Loucy (cell line): ENCODE measurements around the gene BICD1.

Experiments used
- H2AFZ ChIP-seq: fragments of 200-600 bp; sonication (generic); 2 replicates; pipeline ENCODE4 v1.6.0; 2016; ENCODE audit warnings: antibody characterized with exemption, mild to moderate bottlenecking, low read length, moderate library complexity
- H3F3A ChIP-seq: fragments of 200-600 bp; 2 replicates; pipeline ENCODE4 v1.6.0; 2016; ENCODE audit warnings: antibody characterized with exemption, low read depth, mild to moderate bottlenecking
- H3K27me3 ChIP-seq: fragments of 200-600 bp; sonication (generic); 2 replicates; pipeline ENCODE4 v1.6.1; 2014; ENCODE audit warnings: low read length, mild to moderate bottlenecking; ENCODE audit not compliant: insufficient read depth, poor library complexity, severe bottlenecking
- H3K36me3 ChIP-seq: fragments of 200-600 bp; sonication (generic); 2 replicates; pipeline ENCODE4 v1.6.1; 2016; ENCODE audit warnings: low read length; ENCODE audit not compliant: insufficient read depth
- H3K4me1 ChIP-seq: fragments of 200-600 bp; sonication (generic); 2 replicates; pipeline ENCODE4 v1.5.1; 2014; ENCODE audit warnings: low read length, mild to moderate bottlenecking; ENCODE audit not compliant: insufficient read depth, poor library complexity, severe bottlenecking
- H3K4me2 ChIP-seq: fragments of 200-600 bp; sonication (generic); 2 replicates; pipeline ENCODE4 v1.6.0; 2014; ENCODE audit warnings: antibody characterized with exemption, low read length, low read depth, mild to moderate bottlenecking; ENCODE audit not compliant: poor library complexity, severe bottlenecking
- H3K4me3 ChIP-seq: fragments of 200-600 bp; sonication (generic); 2 replicates; pipeline ENCODE4 v1.5.1; 2014; ENCODE audit warnings: low read length, mild to moderate bottlenecking, mixed read lengths; ENCODE audit not compliant: poor library complexity, severe bottlenecking
- H3K79me2 ChIP-seq: fragments of 200-600 bp; sonication (generic); 2 replicates; pipeline ENCODE4 v1.6.1; 2014; ENCODE audit warnings: low read length; ENCODE audit not compliant: insufficient read depth
- H3K9ac ChIP-seq: fragments of 200-600 bp; sonication (generic); 2 replicates; pipeline ENCODE4 v1.6.0; 2014; ENCODE audit warnings: mild to moderate bottlenecking, low read depth, low read length, moderate library complexity; ENCODE audit not compliant: poor library complexity, severe bottlenecking
- H3K9me2 ChIP-seq: fragments of 200-600 bp; sonication (generic); replicated peaks from 2 replicates; pipeline ENCODE4 v1.6.1; 2016; ENCODE audit warnings: low read depth, low read length, mixed read lengths
- H3K9me3 ChIP-seq: fragments of 200-600 bp; sonication (generic); 2 replicates; pipeline ENCODE4 v1.6.1; 2014; ENCODE audit warnings: mild to moderate bottlenecking, antibody characterized with exemption, low read length, low read depth; ENCODE audit not compliant: insufficient read depth
- H4K20me1 ChIP-seq: fragments of 200-600 bp; sonication (generic); 2 replicates; pipeline ENCODE4 v1.6.0; 2014; ENCODE audit warnings: antibody characterized with exemption, low read length, mild to moderate bottlenecking; ENCODE audit not compliant: insufficient read depth, poor library complexity, severe bottlenecking
- CTCF ChIP-seq: fragments of 200-600 bp; sonication (generic); conservative IDR thresholded peaks from 2 replicates; pipeline ENCODE4 v1.5.1; 2014; ENCODE audit warnings: mild to moderate bottlenecking, antibody characterized with exemption, low read length
- EZH2phosphoT487 ChIP-seq: fragments of 200-600 bp; IDR thresholded peaks from 2 replicates; pipeline ENCODE4 v1.6.1; 2018; ENCODE audit warnings: antibody characterized with exemption, mild to moderate bottlenecking, moderate library complexity, borderline replicate concordance

The BICD1 gene

GRCh38 chr12:32298917-32299316, 192.3 kb downstream of the BICD1 start:
- Histone ChIP-seq H3K4me2 (no peak overlapping the region), H3K4me3 (no peak overlapping the region), H3K9ac (no peak overlapping the region)

GRCh38 chr12:32301216-32301615, 194.6 kb downstream of the BICD1 start:
- Histone ChIP-seq H3K4me2 (no peak overlapping the region), H3K4me3 (no peak overlapping the region), H2AFZ (no peak overlapping the region), H3K79me2 (no peaks in the 10 kb centered on the region), H3K9me2 (no peaks in the 10 kb centered on the region), H4K20me1 (no peaks in the 10 kb centered on the region), H3K4me1 (no peaks in the 10 kb centered on the region), H3K9me3 (no peaks in the 10 kb centered on the region), H3K36me3 (peaks cover 5% of the 10 kb centered on the region), H3K9ac (no peak overlapping the region), H3K27me3 (no peaks in the 10 kb centered on the region), H3F3A (no peaks in the 10 kb centered on the region)
- TF ChIP-seq EZH2phosphoT487 (no peak), CTCF (no peak)

More at GRCh38 chr12:32298917-32299316, 192.3 kb downstream of the BICD1 start:
- H3K36me3 ChIP-seq, result no peaks in the 10 kb centered on the region
- no peaks in the 10 kb centered on the region for H3K27me3 ChIP-seq
- no peaks in the 10 kb centered on the region for H3K9me2 ChIP-seq
- H3K4me1 ChIP-seq, result no peaks in the 10 kb centered on the region
- H3F3A ChIP-seq, result no peaks in the 10 kb centered on the region
- no peak for TF ChIP-seq CTCF
- TF ChIP-seq EZH2phosphoT487, result no peak
- H2AFZ ChIP-seq, result no peak overlapping the region
- H3K9me3 ChIP-seq, result no peaks in the 10 kb centered on the region
- no peaks in the 10 kb centered on the region for H3K79me2 ChIP-seq
- H4K20me1 ChIP-seq, result no peaks in the 10 kb centered on the region

DNA sequence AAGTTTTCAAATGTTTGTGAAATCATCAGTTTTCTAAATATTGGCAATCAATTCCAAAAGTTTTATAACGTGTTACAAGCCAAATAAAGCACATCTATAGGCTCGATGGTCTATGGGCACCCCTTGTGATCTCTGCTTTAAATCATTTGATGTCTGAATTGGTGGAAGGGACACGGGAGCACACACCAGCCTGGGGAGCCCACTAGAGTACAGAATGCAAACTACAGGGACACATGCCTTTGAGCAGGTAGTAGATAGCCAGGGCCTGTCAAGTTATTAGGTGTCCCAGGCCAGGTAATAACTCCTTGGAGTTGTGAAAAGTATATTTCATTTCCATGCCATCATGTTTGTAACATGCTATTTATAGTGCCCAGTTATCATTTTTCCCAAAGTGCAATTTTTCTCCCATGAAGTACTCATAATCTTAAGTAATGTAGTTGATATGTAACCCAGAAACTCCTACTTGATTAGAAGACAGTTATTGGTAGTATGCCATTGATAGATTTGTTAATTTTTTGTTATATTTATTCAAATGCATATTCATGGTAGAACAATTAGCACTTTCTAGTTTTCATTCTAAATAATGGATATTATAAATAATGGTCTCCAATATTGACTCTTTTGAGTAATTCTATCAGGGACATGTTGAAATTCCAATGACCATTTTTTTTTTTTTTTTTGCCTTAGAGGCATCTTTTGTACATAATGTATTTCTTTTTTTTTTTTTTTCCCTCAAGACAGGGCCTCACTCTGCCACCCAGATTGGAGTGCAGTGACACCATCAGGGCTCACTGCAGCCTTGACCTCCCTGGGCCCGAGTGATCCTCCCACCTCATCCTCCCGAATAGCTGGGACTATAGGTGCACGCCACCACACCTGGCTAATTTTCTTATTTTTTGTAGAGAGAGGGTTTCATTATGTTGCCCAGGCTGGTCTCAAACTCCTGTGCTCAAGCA, 195.8 kb downstream of the BICD1 start:
- H3K4me1 ChIP-seq, result no peaks in the 10 kb centered on the region
- no peaks in the 10 kb centered on the region for H3K79me2 ChIP-seq
- no peaks in the 10 kb centered on the region for H3K9me3 ChIP-seq
- peaks cover 5% of the 10 kb centered on the region for H3K36me3 ChIP-seq
- no peak overlapping the region for H3K4me3 ChIP-seq
- no peak overlapping the region for H3K4me2 ChIP-seq
- no peaks in the 10 kb centered on the region for H4K20me1 ChIP-seq
- H3F3A ChIP-seq, result no peaks in the 10 kb centered on the region
- H2AFZ ChIP-seq, result no peak overlapping the region
- no peak overlapping the region for H3K9ac ChIP-seq
- TF ChIP-seq EZH2phosphoT487 (no peak), CTCF (peak; percentile 41)
- H3K27me3 ChIP-seq, result no peaks in the 10 kb centered on the region
- H3K9me2 ChIP-seq, result no peaks in the 10 kb centered on the region
